Brain microvascular endothelial cell (primary cell): ENCODE results near the gene TEKT5.

Experiments used
- DNase-seq: peaks from one replicate; pipeline ENCODE4 v3.0.0-alpha.2; 2020
- H3K27ac ChIP-seq: fragments of 250-450 bp; sonication (Bioruptor Pico); 2 replicates; pipeline ENCODE4 v1.5.1; 2020; ENCODE audit warnings: mild to moderate bottlenecking, moderate library complexity
- H3K27me3 ChIP-seq: fragments of 250-450 bp; sonication (Bioruptor Pico); replicated peaks from 2 replicates; pipeline ENCODE4 v1.5.1; 2020; ENCODE audit warnings: mild to moderate bottlenecking
- H3K36me3 ChIP-seq: fragments of 250-450 bp; sonication (Bioruptor Pico); replicated peaks from 2 replicates; pipeline ENCODE4 v1.5.1; 2020; ENCODE audit warnings: mild to moderate bottlenecking
- H3K4me3 ChIP-seq: 2 replicates; pipeline ENCODE4 v1.5.1; 2011; ENCODE audit warnings: low read depth, mild to moderate bottlenecking, control low read depth, low read length, moderate library complexity
- CTCF ChIP-seq: IDR thresholded peaks from 2 replicates; pipeline ENCODE4 v1.5.1; 2011; ENCODE audit warnings: low read depth, mild to moderate bottlenecking, moderate library complexity, low read length, control low read depth, inconsistent platforms; ENCODE audit errors: missing control alignments
- in situ Hi-C: cut with HindIII; loops from 2 replicates; pipeline ENCODE4 v1.10.0; 2017; ENCODE audit warnings: low sequenced_read_pairs, low pct_ligation_motif_present

The TEKT5 gene

GRCh38 chr16:10605636-10606035, 89.1 kb downstream of the TEKT5 start:
- Histone ChIP-seq H3K27me3 (no peaks in the 10 kb centered on the region), H3K36me3 (no peaks in the 10 kb centered on the region), H3K27ac (no peak overlapping the region), H3K4me3 (no peak overlapping the region)
- TF ChIP-seq CTCF, result no peak
- in situ Hi-C loops, result no loop called here
- DNase-seq, result no peak

- Histone ChIP-seq H3K27ac (no peak overlapping the region), H3K4me3 (no peak overlapping the region), H3K36me3 (no peaks in the 10 kb centered on the region), H3K27me3 (no peaks in the 10 kb centered on the region)
- in situ Hi-C loops, result no loop called here
- DNase-seq, result no peak
- no peak for TF ChIP-seq CTCF
These were observed 93.0 kb downstream of the TEKT5 start for GRCh38 chr16:10601444-10602408.

GRCh38 chr16:10600782-10601443, 93.8 kb downstream of the TEKT5 start:
- no peak for TF ChIP-seq CTCF
- DNase-seq, result no peak
- Histone ChIP-seq H3K36me3 (no peaks in the 10 kb centered on the region), H3K4me3 (no peak overlapping the region), H3K27ac (no peak overlapping the region), H3K27me3 (no peaks in the 10 kb centered on the region)
- in situ Hi-C loops, result no loop called here

- no peaks in the 10 kb centered on the region for H3K36me3 ChIP-seq
- in situ Hi-C loops, result no loop called here
- TF ChIP-seq CTCF, result no peak
- H3K27me3 ChIP-seq, result no peaks in the 10 kb centered on the region
- DNase-seq, result no peak
- H3K27ac ChIP-seq, result no peak overlapping the region
- no peak overlapping the region for H3K4me3 ChIP-seq
These were observed 95.1 kb downstream of the TEKT5 start for GRCh38 chr16:10599626-10600025.

- DNase-seq, result no peak
- Histone ChIP-seq H3K36me3 (no peaks in the 10 kb centered on the region), H3K27ac (no peak overlapping the region), H3K4me3 (no peak overlapping the region), H3K27me3 (no peaks in the 10 kb centered on the region)
- in situ Hi-C loops, result no loop called here
- TF ChIP-seq CTCF, result no peak
These were observed 96.6 kb downstream of the TEKT5 start for GRCh38 chr16:10598157-10598556.
